Measurements from ENCODE around the gene NKX3-2. TPM values are rescaled to one million over a fixed set of nuclear protein-coding genes. Genes with fewer than 3 reads are reported as not detected.
A peak's percentile ranks its signal among the peaks of the same experiment; 100 is the strongest.

Gene NKX3-2
- total RNA-seq, 1 donor from 2014 or later: not detected

- no peak overlapping the region for H3K4me2 ChIP-seq
- H4K20me1 ChIP-seq (ENCODE audit: low read depth): peaks cover 97% of the 10 kb centered on the region
- Mint-ChIP-seq H3K4me1 (peaks cover 27% of the 10 kb centered on the region), H3K4me3 (peak overlapping the region; percentile 31), H3K27ac (no peak overlapping the region), H3K9me3 (peaks cover 17% of the 10 kb centered on the region), H3K36me3 (peaks cover 5% of the 10 kb centered on the region), H3K27me3 (ENCODE audit: insufficient read depth, low read depth) (peaks cover 81% of the 10 kb centered on the region)
- H3K4me3 ChIP-seq: no peak overlapping the region
- no peak overlapping the region for H2AFZ ChIP-seq (replicated peaks)
- no peak for TF ChIP-seq CTCF (IDR thresholded peaks at IDR 0.05)
- TF ChIP-seq EZH2phosphoT487 (IDR thresholded peaks at IDR 0.05): no peak
- no peak for TF ChIP-seq EZH2 (IDR thresholded peaks at IDR 0.05)
- peaks cover 20% of the 10 kb centered on the region for H3F3A ChIP-seq (ENCODE audit: low read depth)
- peaks cover 100% of the 10 kb centered on the region for H3K27me3 ChIP-seq
- H3K9me3 ChIP-seq (ENCODE audit: low read depth): no peaks in the 10 kb centered on the region
- no peaks in the 10 kb centered on the region for H3K36me3 ChIP-seq
- H3K79me2 ChIP-seq (ENCODE audit: low read depth): no peaks in the 10 kb centered on the region
- no peak overlapping the region for H3K9ac ChIP-seq
- no peak for DNase-seq (ENCODE audit: low spot score)
- peaks cover 18% of the 10 kb centered on the region for H3K4me1 ChIP-seq
- H3K27ac ChIP-seq: no peak overlapping the region
Observed at GRCh38 chr4:13536607-13537006, 7.7 kb downstream of the NKX3-2 start.

DNA sequence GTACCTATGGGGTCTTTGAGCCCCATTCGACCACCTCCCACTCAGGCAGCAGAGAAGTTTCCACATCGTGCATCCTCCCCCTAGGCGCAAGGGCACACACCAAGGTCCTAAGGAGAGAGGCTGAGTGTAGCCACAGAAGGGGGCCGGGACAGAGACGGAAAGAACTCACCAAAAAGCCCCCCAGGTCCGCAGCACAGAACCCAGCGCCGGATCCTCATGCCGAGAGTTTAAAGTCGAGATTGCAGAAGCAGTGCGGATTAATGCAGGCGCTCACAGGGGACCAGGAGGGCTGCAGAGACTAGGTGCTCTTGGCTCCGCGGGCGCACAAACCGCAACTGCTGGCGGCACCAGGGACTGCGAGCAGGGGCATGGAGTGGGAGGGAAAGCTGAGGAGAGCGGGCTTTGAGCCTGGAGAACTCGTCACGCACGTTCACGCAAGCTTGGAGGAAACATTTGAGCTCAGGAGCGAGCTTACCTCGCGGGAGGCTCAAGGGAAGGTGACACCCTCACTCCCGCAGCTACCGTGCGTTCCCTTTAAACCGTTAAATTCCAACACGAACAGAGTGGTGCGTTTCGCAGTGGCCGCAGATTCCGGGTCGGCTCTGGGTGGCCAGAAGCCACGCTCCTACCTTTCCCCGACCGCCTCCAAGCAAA, 8.5 kb downstream of the NKX3-2 start:
- TF ChIP-seq EZH2 (IDR thresholded peaks at IDR 0.05) (peak; percentile 97), EZH2phosphoT487 (IDR thresholded peaks at IDR 0.05) (peak; percentile 80), CTCF (IDR thresholded peaks at IDR 0.05) (no peak)
- Histone ChIP-seq H2AFZ (replicated peaks) (no peak overlapping the region), H3K4me2 (peak overlapping the region; percentile 56), H3K27me3 (peaks cover 100% of the 10 kb centered on the region), H4K20me1 (ENCODE audit: low read depth) (peaks cover 96% of the 10 kb centered on the region), H3K9ac (no peak overlapping the region), H3K79me2 (ENCODE audit: low read depth) (no peaks in the 10 kb centered on the region), H3K4me1 (peaks cover 25% of the 10 kb centered on the region), H3K9me3 (ENCODE audit: low read depth) (no peaks in the 10 kb centered on the region), H3K4me3 (no peak overlapping the region), H3K27ac (no peak overlapping the region), H3K36me3 (no peaks in the 10 kb centered on the region), H3F3A (ENCODE audit: low read depth) (peaks cover 27% of the 10 kb centered on the region)
- Mint-ChIP-seq H3K4me3 (no peak overlapping the region), H3K27me3 (ENCODE audit: insufficient read depth, low read depth) (peaks cover 81% of the 10 kb centered on the region), H3K27ac (no peak overlapping the region), H3K9me3 (peaks cover 16% of the 10 kb centered on the region), H3K4me1 (peaks cover 33% of the 10 kb centered on the region), H3K36me3 (peaks cover 2% of the 10 kb centered on the region)
- DNase-seq (ENCODE audit: low spot score): peak; percentile 65

GRCh38 chr4:13535118-13535517, 9.2 kb downstream of the NKX3-2 start:
- no peaks in the 10 kb centered on the region for H3K36me3 ChIP-seq
- no peak overlapping the region for H3K9ac ChIP-seq
- peaks cover 95% of the 10 kb centered on the region for H4K20me1 ChIP-seq (ENCODE audit: low read depth)
- H3F3A ChIP-seq (ENCODE audit: low read depth): peaks cover 35% of the 10 kb centered on the region
- peaks cover 100% of the 10 kb centered on the region for H3K27me3 ChIP-seq
- no peak overlapping the region for H3K27ac ChIP-seq
- no peak overlapping the region for H3K27ac Mint-ChIP-seq
- H3K4me1 ChIP-seq: peaks cover 32% of the 10 kb centered on the region
- peak overlapping the region; percentile 56 for H3K4me2 ChIP-seq
- H2AFZ ChIP-seq (replicated peaks): no peak overlapping the region
- H3K9me3 ChIP-seq (ENCODE audit: low read depth): no peaks in the 10 kb centered on the region
- no peak overlapping the region for H3K4me3 Mint-ChIP-seq
- H3K79me2 ChIP-seq (ENCODE audit: low read depth): no peaks in the 10 kb centered on the region
- H3K4me1 Mint-ChIP-seq: peaks cover 36% of the 10 kb centered on the region
- H3K36me3 Mint-ChIP-seq: no peaks in the 10 kb centered on the region
- H3K27me3 Mint-ChIP-seq (ENCODE audit: insufficient read depth, low read depth): peaks cover 80% of the 10 kb centered on the region
- H3K4me3 ChIP-seq: no peak overlapping the region
- peaks cover 14% of the 10 kb centered on the region for H3K9me3 Mint-ChIP-seq
- peak; percentile 61 for DNase-seq (ENCODE audit: low spot score)
- TF ChIP-seq CTCF (IDR thresholded peaks at IDR 0.05) (no peak), EZH2phosphoT487 (IDR thresholded peaks at IDR 0.05) (no peak), EZH2 (IDR thresholded peaks at IDR 0.05) (no peak)

Measured in neural progenitor cell (in vitro differentiated cells).